PC-9 (cell line): ENCODE measurements around the gene SHISA7. TPM values are rescaled to one million over a fixed set of nuclear protein-coding genes. Genes with fewer than 3 reads are reported as not detected.
A peak's percentile ranks its signal among the peaks of the same experiment; 100 is the strongest.

Source experiments
- BruUV-seq: library from RNA; stranded (reverse); fragments of 400-500 nt; replicated peaks from 2 replicates; lab custom pipeline; 2021; lab: Mats Ljungman, UMichigan
- CTCF ChIA-PET: fragments of 300-600 bp; sonication (Branson Sonifier 250); formaldehyde crosslinking; loops from one replicate; lab custom pipeline; 2022; ENCODE audit warnings: antibody characterized with exemption; lab: Charles Lee
- POLR2A ChIA-PET: fragments of 300-600 bp; sonication (Branson Sonifier 250); formaldehyde crosslinking; loops from one replicate; lab custom pipeline; 2022; ENCODE audit warnings: antibody characterized with exemption; ENCODE audit not compliant: unreplicated experiment; lab: Charles Lee
- DNase-seq, 2 experiments: peaks; one replicate each; pipeline versions ENCODE4 v3.0.0 to v3.0.0-alpha.2; 2015 to 2022; ENCODE audit warnings: mixed read lengths in 1 of 2
- H2AFZ ChIP-seq: fragments of 200-600 bp; sonication (generic); 2 replicates; pipeline ENCODE4 v1.8.1; 2017; ENCODE audit warnings: antibody characterized with exemption
- H3F3A ChIP-seq: fragments of 200-600 bp; sonication (generic); 2 replicates; pipeline ENCODE4 v1.8.1; 2017; ENCODE audit warnings: antibody characterized with exemption, mild to moderate bottlenecking, low read depth; ENCODE audit not compliant: insufficient read depth
- H3K27ac ChIP-seq: fragments of 200-600 bp; sonication (generic); 2 replicates; pipeline ENCODE4 v1.6.1; 2016; ENCODE audit warnings: mixed run types
- H3K27me3 ChIP-seq: fragments of 200-600 bp; sonication (generic); 2 replicates; pipeline ENCODE4 v1.6.1; 2016; ENCODE audit warnings: low read depth, mixed run types; ENCODE audit not compliant: insufficient read depth
- H3K36me3 ChIP-seq: fragments of 200-600 bp; sonication (generic); 2 replicates; pipeline ENCODE4 v1.6.1; 2016; ENCODE audit warnings: low read depth, mixed run types
- H3K4me1 ChIP-seq: fragments of 200-600 bp; sonication (generic); replicated peaks from 2 replicates; pipeline ENCODE4 v1.6.1; 2016; ENCODE audit warnings: mixed run types; ENCODE audit not compliant: insufficient read depth
- H3K4me2 ChIP-seq: fragments of 200-600 bp; sonication (generic); 2 replicates; pipeline ENCODE4 v1.6.1; 2017; ENCODE audit warnings: mixed run types
- H3K4me3 ChIP-seq: fragments of 200-600 bp; sonication (generic); 2 replicates; pipeline ENCODE4 v1.6.1; 2016; ENCODE audit warnings: mixed run types
- H3K79me2 ChIP-seq: fragments of 200-600 bp; sonication (generic); 2 replicates; pipeline ENCODE4 v1.6.1; 2017; ENCODE audit warnings: low read depth, mixed run types
- H3K9me2 ChIP-seq: fragments of 200-600 bp; sonication (generic); 2 replicates; pipeline ENCODE4 v1.8.1; 2017; ENCODE audit warnings: mild to moderate bottlenecking; ENCODE audit not compliant: insufficient read depth
- H3K9me3 ChIP-seq: fragments of 200-600 bp; sonication (generic); 2 replicates; pipeline ENCODE4 v1.8.1; 2016; ENCODE audit warnings: low read depth; ENCODE audit not compliant: insufficient read depth
- H4K20me1 ChIP-seq: fragments of 200-600 bp; sonication (generic); 2 replicates; pipeline ENCODE4 v1.8.1; 2017; ENCODE audit not compliant: insufficient read depth
- CTCF ChIP-seq: fragments of 200-600 bp; sonication (generic); conservative IDR thresholded peaks from 2 replicates; pipeline ENCODE4 v1.6.1; 2017; ENCODE audit warnings: mixed run types, antibody characterized with exemption, mild to moderate bottlenecking, moderate library complexity
- EZH2 ChIP-seq: fragments of 200-600 bp; sonication (generic); IDR thresholded peaks from 2 replicates; pipeline ENCODE4 v1.8.0; 2017; ENCODE audit warnings: antibody characterized with exemption, low read depth
- intact Hi-C: fragments of 100-400 bp; cut with micrococcal nuclease; formaldehyde crosslinking; loops from one replicate; pipeline ENCODE4 v1.10.0; 2022; ENCODE audit not compliant: unreplicated experiment
- total RNA-seq: library from RNA; stranded (reverse); gene quantifications from 2 replicates; pipeline ENCODE4 v1.2.3, GENCODE V29; 2021

The SHISA7 gene
- total RNA-seq, 1 experiment from 2014 or later, result not detected

GRCh38 chr19:55485439-55486011, 42.4 kb upstream of the SHISA7 start:
- peaks cover 26% of the 10 kb centered on the region; the same call in 1 of the 2 replicates for H3F3A ChIP-seq
- H4K20me1 ChIP-seq, result no peaks in the 10 kb centered on the region; the same call in 1 of the 2 replicates
- H3K27ac ChIP-seq, result no peak overlapping the region
- TF ChIP-seq EZH2 (no peak), CTCF (no peak)
- peak overlapping the region; percentile 75 for H2AFZ ChIP-seq
- H3K27me3 ChIP-seq, result no peaks in the 10 kb centered on the region
- H3K79me2 ChIP-seq, result no peaks in the 10 kb centered on the region; the same call in 1 of the 2 replicates
- H3K36me3 ChIP-seq, result no peaks in the 10 kb centered on the region
- H3K4me2 ChIP-seq, result peak overlapping the region; percentile 96
- DNase-seq, result no peak
- POLR2A ChIA-PET, result interaction anchor here (0.6 to 0.8 kb wide), 3 partner anchors 9 to 158 kb away, joined by 3 to 8 read pairs (median 5); partner anchors contain the start of gene ZNF581
- H3K9me3 ChIP-seq, result no peaks in the 10 kb centered on the region
- intact Hi-C loops, result no loop called here
- H3K4me1 ChIP-seq, result peaks cover 21% of the 10 kb centered on the region
- peak overlapping the region; percentile 90 for H3K4me3 ChIP-seq
- no peaks in the 10 kb centered on the region for H3K9me2 ChIP-seq
- CTCF ChIA-PET, result interaction anchor here (0.6 kb wide), 1 partner anchor 96 kb away, joined by 3 read pairs; no protein-coding TSS in a partner anchor
- TSS peak; percentile 60 for BruUV-seq

GRCh38 chr19:55484593-55485438, 41.7 kb upstream of the SHISA7 start, which contains the start of gene NAT14:
Gene NAT14, plus strand, starts transcription at chr19:55485188. Its CDS starts 521 bp downstream, at chr19:55485709.
- BruUV-seq, result TSS peak; percentile 32
- Histone ChIP-seq H3K36me3 (no peaks in the 10 kb centered on the region), H3K4me3 (peak within 1 kb of the TSS; percentile 90), H3F3A (peaks cover 30% of the 10 kb centered on the region; the same call in 1 of the 2 replicates), H3K27me3 (no peaks in the 10 kb centered on the region), H3K4me1 (peaks cover 21% of the 10 kb centered on the region), H3K27ac (no peak within 1 kb of the TSS), H3K79me2 (peaks cover 1% of the 10 kb centered on the region; the same call in 1 of the 2 replicates), H3K9me3 (no peaks in the 10 kb centered on the region), H3K4me2 (peak within 1 kb of the TSS; percentile 96), H4K20me1 (peaks cover under 1% of the 10 kb centered on the region; the same call in 1 of the 2 replicates), H2AFZ (peak within 1 kb of the TSS; percentile 75), H3K9me2 (no peaks in the 10 kb centered on the region)
- peak in 1 of 2 experiments; percentile 78 for DNase-seq
- intact Hi-C loops, result no loop called here
- ChIA-PET POLR2A (interaction anchor here (0.5 to 0.8 kb wide), 6 partner anchors 8 to 416 kb away, joined by 3 to 8 read pairs (median 4); partner anchors contain the start of gene ZNF581), CTCF (interaction anchor here (0.6 kb wide), 1 partner anchor 96 kb away, joined by 3 read pairs; no protein-coding TSS in a partner anchor)
- no peak for TF ChIP-seq CTCF
- no peak for TF ChIP-seq EZH2
